Measurements from ENCODE around the gene MOG.

- TF ChIP-seq CTCF (conservative IDR thresholded peaks at IDR 0.05) (peak; percentile 74), EZH2 (IDR thresholded peaks at IDR 0.05; ENCODE audit: low read depth) (no peak)
Observed at GRCh38 chr6:29705389-29706231, 48.7 kb downstream of the MOG start.
